GM21723 (cell line): ENCODE measurements around the gene SUOX.
"Not testable (repeated sequence)": the region's sequence is repeated elsewhere in the genome, so short reads cannot be mapped to it uniquely, and the experiment has no call there.

Experiments used
- ATAC-seq: cut with Tn5 transposase; IDR thresholded peaks from one replicate; pipeline ENCODE4 v1.9.1; 2021; ENCODE audit warnings: mild to moderate bottlenecking, moderate library complexity; ENCODE audit not compliant: unreplicated experiment

Gene SUOX

GRCh38 chr12:56017181-56017580 is 20.1 kb downstream of the SUOX start:
- ATAC-seq, result no peak

- ATAC-seq, result no peak
Observed at GRCh38 chr12:56018356-56018755, 21.3 kb downstream of the SUOX start.

GRCh38 chr12:56020423-56021184 is 23.5 kb downstream of the SUOX start, which contains the start of gene IKZF4:
Gene IKZF4, plus strand, starts transcription at chr12:56021043. Its CDS starts 451 bp downstream, at chr12:56021494.
- ATAC-seq, result no peak

DNA sequence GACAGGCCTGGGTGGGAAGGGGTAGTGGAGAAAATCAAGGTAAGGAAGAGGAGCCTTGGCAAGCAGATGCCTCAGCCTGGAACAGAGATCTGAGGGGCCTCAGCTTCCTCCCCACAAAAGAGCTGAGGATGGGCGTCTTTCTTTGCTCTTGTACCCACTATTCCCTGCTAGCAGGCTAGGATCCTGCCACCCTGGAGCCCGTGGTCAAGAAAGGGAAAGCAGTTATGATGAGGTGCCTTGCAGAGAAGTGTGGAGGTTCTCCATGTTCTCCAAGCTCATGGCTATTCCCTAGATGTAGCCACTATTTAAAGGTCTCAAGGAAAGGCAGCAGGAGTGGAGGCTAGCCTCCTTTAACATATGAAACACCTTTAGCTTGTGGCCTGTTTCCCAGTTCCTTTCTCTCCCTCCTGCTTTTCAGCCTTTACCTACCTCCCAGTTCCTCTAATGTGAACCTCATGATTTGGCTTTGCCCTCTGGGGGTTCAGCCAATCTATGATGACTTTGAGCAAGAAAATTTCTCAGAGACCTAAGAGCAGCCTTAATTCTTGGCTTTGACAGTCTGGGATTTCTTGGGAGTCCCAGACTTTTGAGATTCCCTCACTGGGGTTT is 24.9 kb downstream of the SUOX start:
- ATAC-seq, result no peak

- no peak for ATAC-seq
Observed at GRCh38 chr12:56028511-56029165, 31.6 kb downstream of the SUOX start.

GRCh38 chr12:56029166-56029519 is 32.1 kb downstream of the SUOX start:
- no peak for ATAC-seq

GRCh38 chr12:56029666-56030293 is 32.7 kb downstream of the SUOX start:
- no peak for ATAC-seq

DNA sequence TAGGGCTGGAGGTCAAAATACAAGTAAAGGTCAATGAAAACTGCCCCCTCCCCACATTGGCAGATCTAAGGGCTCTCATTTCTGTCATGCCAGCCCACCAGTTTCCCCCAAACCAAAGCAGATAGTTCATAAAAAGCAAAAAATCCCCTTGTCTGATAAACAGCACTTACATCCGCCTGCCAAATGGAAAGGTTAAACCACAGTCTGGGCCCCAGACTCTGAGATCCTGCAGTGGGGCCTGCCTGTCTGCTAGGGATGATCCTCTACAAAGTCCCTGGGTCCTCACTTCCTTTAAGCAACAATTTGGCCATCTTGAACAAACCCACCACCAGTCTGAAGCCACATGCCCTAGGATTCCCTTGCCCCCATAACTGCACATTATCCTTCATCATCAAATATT is 34.9 kb downstream of the SUOX start:
- ATAC-seq, result no peak

GRCh38 chr12:56034586-56035332 is 37.7 kb downstream of the SUOX start:
- no peak for ATAC-seq

DNA sequence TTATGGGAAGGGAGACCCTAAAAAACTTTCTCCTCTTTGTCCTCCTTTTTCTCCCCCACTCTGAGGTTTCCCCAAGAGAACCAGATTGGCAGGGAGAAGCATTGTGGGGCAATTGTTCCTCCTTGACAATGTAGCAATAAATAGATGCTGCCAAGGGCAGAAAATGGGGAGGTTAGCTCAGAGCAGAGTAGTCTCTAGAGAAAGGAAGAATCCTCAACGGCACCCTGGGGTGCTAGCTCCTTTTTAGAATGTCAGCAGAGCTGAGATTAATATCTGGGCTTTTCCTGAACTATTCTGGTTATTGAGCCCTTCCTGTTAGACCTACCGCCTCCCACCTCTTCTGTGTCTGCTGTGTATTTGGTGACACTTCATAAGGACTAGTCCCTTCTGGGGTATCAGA is 40.1 kb downstream of the SUOX start:
- no peak for ATAC-seq

DNA sequence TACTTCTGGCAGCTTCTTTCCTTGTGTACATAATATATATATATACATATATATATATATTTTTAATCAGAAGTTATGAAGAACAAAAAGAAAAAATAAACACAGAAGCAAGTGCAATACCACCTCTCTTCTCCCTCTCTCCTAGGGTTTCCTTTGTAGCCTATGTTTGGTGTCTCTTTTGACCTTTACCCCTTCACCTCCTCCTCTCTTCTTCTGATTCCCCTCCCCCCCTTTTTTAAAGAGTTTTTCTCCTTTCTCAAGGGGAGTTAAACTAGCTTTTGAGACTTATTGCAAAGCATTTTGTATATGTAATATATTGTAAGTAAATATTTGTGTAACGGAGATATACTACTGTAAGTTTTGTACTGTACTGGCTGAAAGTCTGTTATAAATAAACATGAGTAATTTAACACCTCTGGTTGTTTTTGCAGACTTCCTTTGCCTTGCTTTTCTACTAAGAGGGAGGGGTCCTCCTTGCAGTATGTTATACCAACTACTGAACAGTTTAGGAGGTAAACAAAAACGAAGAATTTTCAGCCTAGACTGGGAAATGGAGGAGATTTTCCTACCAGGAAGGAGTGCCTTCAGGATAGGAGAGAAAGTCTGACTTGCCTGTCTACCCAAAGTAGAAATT is 41.1 kb downstream of the SUOX start:
- ATAC-seq, result no peak

GRCh38 chr12:56040151-56040550 is 43.1 kb downstream of the SUOX start:
- no peak for ATAC-seq

DNA sequence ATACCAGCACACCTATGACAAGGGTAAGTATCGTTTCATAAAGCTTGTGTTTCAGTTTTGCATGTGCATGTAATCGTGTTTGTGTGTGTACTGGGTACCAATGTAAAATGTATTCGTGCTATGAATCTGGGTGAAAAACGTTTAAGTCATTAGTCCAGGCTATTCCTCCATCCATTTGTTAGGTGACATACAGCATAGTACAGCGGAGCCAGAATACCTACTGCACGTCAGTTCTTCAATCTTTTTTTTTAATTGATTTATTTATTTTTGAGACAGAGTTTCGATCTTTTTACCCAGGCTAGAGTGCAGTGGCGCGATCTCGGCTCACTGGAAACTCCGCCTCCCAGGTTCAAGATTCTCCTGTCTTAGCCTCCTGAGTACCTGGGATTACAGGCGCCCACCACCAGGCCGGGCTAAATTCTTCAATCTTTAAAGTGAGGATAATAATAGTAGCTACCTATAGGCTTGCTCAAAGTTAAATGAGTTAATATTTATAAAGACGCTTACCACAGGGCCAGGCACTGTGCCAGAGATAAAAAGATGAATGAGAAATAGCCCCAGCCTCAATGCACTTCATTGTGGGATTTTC is 44.0 kb downstream of the SUOX start:
- peak; percentile 5 for ATAC-seq

DNA sequence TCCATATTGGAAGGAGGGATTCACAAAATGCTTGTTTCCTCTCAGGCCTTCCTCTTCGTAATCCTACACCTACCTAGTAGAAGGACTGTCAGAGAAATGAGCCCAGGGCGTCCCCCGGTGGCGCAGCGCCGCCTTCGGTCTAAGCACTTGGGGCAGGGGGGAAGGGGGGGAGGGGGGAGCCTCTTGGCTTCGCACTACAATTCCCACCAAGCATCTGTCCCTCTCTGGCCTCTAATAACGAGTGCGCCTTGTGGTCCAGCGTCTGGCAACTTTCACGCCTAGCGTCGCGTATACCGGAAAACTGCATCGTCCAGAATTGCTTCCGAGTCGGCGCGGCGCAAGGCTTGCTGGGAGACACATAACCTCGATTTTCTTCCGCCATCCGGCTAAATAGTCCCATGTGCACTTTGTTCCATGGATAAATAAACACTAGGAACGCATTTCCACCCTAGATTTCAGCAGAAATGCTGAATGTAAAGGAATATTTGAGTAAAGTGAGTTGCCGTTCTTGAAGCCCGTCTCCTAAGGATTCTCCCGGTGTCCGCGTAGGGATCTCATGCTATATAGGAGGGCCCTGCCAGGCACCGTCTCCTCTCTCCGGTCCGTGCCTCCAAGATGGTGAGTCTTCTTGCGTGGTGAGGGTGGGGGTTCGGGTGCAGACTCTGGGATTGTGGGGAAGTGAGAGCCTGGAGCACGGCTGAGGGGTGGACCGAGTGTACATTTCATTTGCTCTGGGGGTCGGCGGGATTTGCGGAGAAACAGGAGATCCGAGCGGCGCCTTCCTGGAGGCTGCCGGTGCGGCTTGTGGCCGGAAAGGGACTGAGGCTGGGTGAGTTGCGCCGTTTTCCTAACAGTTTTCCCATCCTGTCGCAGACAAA is 44.7 kb downstream of the SUOX start, which contains the start of gene RPS26:
TSS of gene RPS26 (plus strand) at position 367 of the 878 bp plus-strand sequence. CDS start at position 616, 249 bp downstream.
- ATAC-seq, result peak; percentile 92

GRCh38 chr12:56042430-56042813 is 45.3 kb downstream of the SUOX start:
- ATAC-seq, result not testable (repeated sequence)

DNA sequence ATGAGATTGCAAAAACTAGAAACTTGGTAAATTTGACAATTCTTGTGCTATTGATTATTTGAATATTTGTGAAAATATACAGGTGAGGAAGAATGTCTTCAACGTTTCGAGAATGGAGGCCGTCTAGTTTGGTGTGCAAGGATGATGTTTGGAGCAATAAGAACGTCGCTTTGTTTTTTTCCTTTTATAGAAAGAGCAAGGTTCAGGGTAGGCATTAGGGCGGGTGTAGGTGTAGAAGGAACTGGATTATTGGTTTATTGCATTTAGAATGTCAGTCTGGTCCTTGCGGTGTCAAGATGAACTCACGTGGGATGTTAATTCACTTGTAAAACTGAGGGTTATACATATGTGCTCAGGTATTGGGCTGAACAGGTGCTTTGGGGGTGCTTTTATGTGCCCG is 45.8 kb downstream of the SUOX start:
- no peak for ATAC-seq

DNA sequence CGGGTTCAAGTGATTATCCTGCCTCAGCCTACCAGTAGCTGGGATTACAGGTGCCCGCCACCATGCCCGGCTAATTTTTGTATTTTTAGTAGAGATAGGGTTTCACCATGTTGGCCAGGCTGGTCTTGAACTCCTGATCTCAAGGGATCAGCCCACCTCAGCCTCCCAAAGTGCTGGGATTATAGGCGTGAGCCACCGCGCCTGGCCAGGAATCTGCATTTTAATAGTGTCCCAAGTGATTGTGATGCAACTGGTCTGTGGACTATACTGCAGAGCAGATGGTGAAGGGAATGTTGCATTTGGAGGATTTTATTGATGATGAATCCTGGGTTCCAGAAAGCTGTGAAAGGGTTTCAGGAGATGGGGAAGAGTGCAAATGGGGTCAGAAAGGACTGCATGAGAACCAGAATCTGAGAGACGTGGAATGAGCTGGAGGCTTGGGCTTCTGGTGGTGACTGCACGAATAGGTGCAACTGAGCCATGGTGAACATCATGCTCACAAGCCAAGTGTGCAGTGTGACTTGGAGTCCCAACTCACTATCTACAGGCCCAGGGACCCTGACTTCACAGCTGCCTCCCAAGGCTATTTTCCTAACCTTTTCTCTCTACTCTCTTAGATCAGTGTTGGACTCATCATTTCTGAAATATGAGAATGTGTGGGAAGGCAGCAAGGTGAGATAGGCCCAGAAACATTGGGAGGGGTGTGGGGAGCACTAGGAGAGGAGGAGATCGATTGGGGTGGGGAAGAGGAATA is 49.1 kb downstream of the SUOX start:
- ATAC-seq, result no peak

DNA sequence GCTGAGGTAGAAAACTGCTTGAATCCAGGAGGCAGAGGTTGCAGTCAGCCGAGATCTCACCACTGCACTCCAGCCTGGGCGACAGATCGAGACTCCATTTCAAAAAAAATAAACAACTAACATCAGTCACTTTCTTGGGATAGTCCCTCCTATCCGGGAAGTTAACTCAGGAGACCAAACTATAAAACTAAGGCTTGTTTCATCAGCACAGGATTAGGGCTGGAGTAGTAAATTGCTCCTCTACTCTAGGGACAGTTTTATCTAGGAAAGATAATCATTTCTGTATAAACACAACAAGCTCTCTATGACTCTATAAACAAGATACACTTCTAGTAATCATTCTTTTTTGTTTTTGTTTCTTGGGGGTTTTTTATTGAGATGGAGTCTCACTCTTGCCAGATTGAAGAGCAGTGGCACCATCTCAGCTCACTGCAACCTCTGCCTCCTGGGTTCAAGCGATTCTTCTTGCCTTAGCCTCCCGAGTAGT is 56.4 kb downstream of the SUOX start:
- ATAC-seq, result no peak
